Effector memory CD4-positive, alpha-beta T cell (primary cell): ENCODE measurements around the gene CD40LG.
A peak's percentile ranks its signal among the peaks of the same experiment; 100 is the strongest.

ENCODE experiments used
- DNase-seq, 3 donors: peaks; one replicate each; pipeline ENCODE4 v3.0.0-alpha.2; 2020
- H3K27ac ChIP-seq: 2 replicates; pipeline ENCODE4 v1.7.0; 2013; ENCODE audit warnings: mild to moderate bottlenecking, low read length, moderate library complexity; ENCODE audit not compliant: insufficient read depth, poor library complexity, severe bottlenecking
- H3K27me3 ChIP-seq: replicated peaks from 2 replicates; pipeline ENCODE4 v1.7.0; 2013; ENCODE audit warnings: mild to moderate bottlenecking, low read length; ENCODE audit not compliant: insufficient read depth, control insufficient read depth, poor library complexity, severe bottlenecking
- H3K36me3 ChIP-seq: 2 replicates; pipeline ENCODE4 v1.7.0; 2013; ENCODE audit warnings: mild to moderate bottlenecking, low read length, moderate library complexity; ENCODE audit not compliant: control insufficient read depth, insufficient read depth
- H3K4me1 ChIP-seq: 2 replicates; pipeline ENCODE4 v1.7.0; 2013; ENCODE audit warnings: low read length, mild to moderate bottlenecking; ENCODE audit not compliant: control insufficient read depth, insufficient read depth, poor library complexity, severe bottlenecking
- H3K4me3 ChIP-seq: 2 replicates; pipeline ENCODE4 v1.7.0; 2013; ENCODE audit warnings: low read length, low read depth, mild to moderate bottlenecking; ENCODE audit not compliant: insufficient read depth, poor library complexity, severe bottlenecking
- H3K9me3 ChIP-seq: 2 replicates; pipeline ENCODE4 v1.7.0; 2013; ENCODE audit warnings: mild to moderate bottlenecking, low read length, moderate library complexity; ENCODE audit not compliant: control insufficient read depth

Gene CD40LG

DNA sequence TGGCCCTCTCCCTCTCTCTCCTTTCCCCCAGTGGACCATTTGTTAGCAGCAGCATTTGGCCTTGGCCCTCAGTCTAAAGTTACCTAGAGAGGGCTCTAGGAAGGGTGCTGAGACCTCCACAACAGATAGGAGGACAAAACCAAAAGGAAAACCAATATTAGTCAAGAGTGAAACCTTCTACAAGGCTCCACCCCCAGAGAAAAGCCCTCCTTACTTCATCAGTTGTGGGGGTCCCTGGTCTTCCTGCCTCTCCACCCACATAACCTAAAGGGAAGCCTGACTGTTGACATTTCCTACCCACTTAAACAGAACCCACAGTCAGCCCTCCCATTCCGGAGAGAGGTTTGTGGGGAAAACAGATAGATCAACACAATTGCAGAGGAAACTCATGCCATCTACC lies 4.7 kb upstream of the CD40LG start:
- Histone ChIP-seq H3K4me1 (peaks cover 31% of the 10 kb centered on the region), H3K9me3 (no peaks in the 10 kb centered on the region), H3K27me3 (no peaks in the 10 kb centered on the region), H3K36me3 (no peaks in the 10 kb centered on the region), H3K27ac (peak overlapping the region; percentile 32), H3K4me3 (no peak overlapping the region)
- DNase-seq: no peak

DNA sequence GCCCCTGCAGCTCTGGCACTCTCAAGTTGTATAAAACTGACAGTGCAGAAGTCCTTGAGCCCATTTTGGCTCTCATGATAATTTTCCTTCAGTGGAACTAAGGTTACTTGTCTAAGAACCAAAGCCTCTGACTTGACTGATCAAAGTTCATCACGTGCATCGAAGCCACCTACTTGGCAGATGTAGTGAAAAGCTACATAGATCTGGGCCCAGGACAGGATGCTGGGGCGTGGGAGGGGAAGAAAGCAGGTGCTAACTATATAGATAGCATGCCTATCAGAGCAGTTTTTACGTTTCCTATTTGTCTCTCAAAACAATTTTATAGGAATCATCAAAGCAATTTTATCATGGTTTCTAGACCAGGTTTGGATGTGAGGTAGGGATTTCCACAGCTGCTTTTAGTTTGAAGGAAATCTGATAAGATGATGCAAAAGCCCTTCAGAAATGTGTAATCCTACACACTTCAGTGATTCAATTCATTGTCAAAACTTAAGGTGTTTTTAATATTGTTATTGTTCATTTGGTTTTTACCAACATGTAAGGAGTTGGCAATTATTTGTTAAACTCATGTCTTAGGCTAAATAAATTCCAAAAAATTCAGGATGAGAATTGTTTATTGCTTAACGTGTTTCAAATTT lies 1.2 kb upstream of the CD40LG start:
- peaks cover 4% of the 10 kb centered on the region for H3K36me3 ChIP-seq
- peak in 2 of 3 donors; percentile 17 to 26 for DNase-seq
- H3K9me3 ChIP-seq: no peaks in the 10 kb centered on the region
- peaks cover 16% of the 10 kb centered on the region for H3K4me1 ChIP-seq
- H3K27ac ChIP-seq: peak overlapping the region; percentile 73
- no peak overlapping the region for H3K4me3 ChIP-seq
- H3K27me3 ChIP-seq: no peaks in the 10 kb centered on the region

DNA sequence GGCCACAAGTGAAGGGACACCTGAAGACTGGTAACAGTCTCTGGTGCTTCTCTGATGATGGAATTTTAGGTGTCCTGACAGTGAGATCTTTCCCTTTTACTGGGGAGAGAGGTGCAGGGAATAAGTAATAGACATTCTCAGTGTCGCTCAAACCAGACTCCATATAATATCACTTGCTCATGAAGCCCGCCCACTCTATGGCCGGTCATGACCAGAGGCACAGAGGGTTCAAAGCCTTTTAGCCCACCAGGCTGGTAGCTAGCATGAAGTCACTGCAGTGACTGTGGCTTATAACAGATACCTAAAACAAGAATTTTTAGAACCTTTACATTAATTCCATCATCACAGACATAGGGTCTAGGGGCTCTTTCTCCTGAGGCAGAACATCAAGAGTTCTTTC lies 2.9 kb downstream of the CD40LG start:
- Histone ChIP-seq H3K4me3 (peak overlapping the region; percentile 69), H3K4me1 (peaks cover 16% of the 10 kb centered on the region), H3K36me3 (peaks cover 11% of the 10 kb centered on the region), H3K9me3 (no peaks in the 10 kb centered on the region), H3K27ac (peak overlapping the region; percentile 73), H3K27me3 (no peaks in the 10 kb centered on the region)
- DNase-seq: no peak

DNA sequence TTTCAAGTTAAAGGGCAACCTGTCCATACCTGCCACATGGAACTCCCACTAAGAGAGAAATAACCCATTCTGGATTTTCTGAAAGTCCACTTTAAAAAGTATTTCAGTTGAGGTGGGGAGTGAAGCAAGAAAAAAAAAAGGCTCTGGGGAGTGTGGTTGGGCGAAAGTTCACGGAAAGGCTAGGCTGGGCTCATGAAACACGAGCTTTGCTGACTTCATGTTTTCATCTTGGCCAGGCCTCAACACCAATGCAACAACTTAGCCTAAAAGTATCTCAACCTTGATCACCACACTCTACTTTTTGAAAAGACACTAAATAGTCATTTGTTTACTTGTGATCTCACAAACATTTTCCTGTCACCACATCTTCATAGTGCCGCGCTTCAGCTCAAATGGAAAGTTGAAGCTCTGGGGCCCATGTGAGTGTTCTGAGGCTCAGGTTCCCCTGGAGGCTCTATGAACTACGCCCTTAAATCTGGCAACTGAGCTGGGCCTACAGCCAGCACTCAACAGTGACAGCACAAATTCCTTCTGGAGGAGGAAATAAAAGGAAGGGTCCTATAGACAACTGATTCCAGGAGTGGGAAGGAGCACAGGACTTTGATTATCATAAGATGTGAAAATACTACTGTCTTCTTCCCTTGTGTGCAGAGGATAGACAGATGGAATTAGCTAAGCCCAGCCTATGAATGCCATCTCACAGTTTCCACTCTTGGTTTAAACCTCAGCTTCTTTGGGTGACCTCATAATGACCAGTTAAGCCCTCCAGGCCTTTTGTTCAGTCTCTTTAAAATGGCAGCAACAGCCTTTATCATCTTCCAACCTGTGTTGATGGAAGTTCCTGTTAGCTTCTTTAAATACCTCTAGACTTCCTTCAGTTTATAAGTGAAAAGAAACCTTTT lies 5.1 kb downstream of the CD40LG start:
- H3K27ac ChIP-seq: peak overlapping the region; percentile 73
- H3K4me1 ChIP-seq: peaks cover 19% of the 10 kb centered on the region
- peaks cover 20% of the 10 kb centered on the region for H3K36me3 ChIP-seq
- no peaks in the 10 kb centered on the region for H3K9me3 ChIP-seq
- DNase-seq: no peak
- peak overlapping the region; percentile 69 for H3K4me3 ChIP-seq
- no peaks in the 10 kb centered on the region for H3K27me3 ChIP-seq

DNA sequence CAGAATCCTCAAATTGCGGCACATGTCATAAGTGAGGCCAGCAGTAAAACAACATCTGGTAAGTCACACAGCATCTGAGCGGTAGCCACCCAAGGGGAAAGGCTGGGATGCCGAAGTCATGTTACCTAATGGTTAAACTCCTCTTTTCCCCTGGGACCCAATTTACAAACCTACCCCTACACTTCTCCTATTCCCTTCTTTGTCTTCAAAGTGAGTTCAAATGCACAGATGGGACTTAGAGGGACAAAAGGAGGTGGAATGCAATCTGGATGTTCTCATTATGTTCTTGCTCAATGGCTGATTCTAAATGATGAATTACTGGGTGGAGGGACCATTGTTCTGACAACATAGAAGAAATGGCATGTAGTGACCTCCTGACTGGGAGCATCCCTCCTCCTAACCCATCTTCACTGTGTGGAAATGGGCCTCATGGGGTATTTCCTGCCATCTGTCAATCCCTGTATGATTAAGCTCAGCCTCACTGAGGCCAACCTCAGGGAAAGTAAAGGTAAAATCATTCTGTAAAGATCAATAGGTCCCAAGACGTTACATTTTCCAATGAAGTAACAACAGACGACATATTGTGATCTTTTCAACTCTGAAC lies 8.5 kb downstream of the CD40LG start:
- H3K9me3 ChIP-seq: no peaks in the 10 kb centered on the region
- H3K4me3 ChIP-seq: no peak overlapping the region
- H3K36me3 ChIP-seq: peaks cover 28% of the 10 kb centered on the region
- DNase-seq: no peak
- no peaks in the 10 kb centered on the region for H3K27me3 ChIP-seq
- H3K27ac ChIP-seq: peak overlapping the region; percentile 70
- peaks cover 31% of the 10 kb centered on the region for H3K4me1 ChIP-seq

DNA sequence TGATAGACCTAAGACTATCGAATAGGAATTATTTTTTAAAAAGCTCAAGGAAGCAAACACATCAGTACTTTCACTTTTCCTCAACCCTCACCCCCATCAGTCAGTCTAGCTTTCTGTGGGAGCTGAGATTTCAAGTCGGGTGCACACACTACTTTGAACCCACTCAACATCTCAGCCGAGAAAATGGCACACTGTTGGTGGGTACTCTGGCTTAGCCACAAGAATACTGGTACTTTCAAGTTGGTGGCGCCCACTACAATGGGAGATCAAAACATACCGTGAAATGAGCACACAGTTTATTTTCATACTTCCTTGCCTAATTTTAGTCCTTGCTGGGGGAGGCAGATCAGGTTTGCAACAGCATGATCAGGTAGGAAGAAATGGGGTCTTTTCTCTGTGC lies 10.2 kb downstream of the CD40LG start:
- Histone ChIP-seq H3K27ac (peak overlapping the region; percentile 70), H3K27me3 (no peaks in the 10 kb centered on the region), H3K4me1 (peaks cover 47% of the 10 kb centered on the region), H3K36me3 (peaks cover 28% of the 10 kb centered on the region), H3K9me3 (no peaks in the 10 kb centered on the region), H3K4me3 (peak overlapping the region; percentile 13)
- DNase-seq: no peak

DNA sequence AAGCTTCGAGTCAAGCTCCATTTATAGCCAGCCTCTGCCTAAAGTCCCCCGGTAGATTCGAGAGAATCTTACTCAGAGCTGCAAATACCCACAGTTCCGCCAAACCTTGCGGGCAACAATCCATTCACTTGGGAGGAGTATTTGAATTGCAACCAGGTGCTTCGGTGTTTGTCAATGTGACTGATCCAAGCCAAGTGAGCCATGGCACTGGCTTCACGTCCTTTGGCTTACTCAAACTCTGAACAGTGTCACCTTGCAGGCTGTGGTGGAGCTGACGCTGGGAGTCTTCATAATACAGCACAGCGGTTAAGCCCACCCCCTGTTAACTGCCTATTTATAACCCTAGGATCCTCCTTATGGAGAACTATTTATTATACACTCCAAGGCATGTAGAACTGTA lies 11.2 kb downstream of the CD40LG start:
- Histone ChIP-seq H3K9me3 (no peaks in the 10 kb centered on the region), H3K27me3 (no peaks in the 10 kb centered on the region), H3K4me3 (peak overlapping the region; percentile 22), H3K27ac (peak overlapping the region; percentile 70), H3K4me1 (peaks cover 53% of the 10 kb centered on the region), H3K36me3 (peaks cover 31% of the 10 kb centered on the region)
- DNase-seq: peak in 1 of 3 donors; percentile 18

DNA sequence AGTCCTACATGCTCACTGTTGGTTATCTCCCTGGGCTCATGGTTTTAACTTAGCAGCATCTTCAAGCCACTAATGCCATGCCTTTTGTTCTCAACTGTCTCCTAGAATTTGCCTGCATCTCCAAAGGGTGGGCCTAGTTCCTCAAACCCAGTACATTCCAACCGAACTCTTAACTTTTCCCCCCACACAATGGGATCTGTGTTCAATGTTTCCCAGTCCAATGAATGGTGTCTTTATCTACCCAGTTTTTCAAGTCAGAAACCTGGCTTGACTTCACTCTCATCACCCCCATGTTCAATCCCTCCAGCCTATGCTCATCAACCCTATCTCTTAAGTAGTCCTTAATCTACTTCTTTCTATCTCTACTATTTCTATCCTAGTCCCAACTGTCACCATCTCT lies 12.9 kb downstream of the CD40LG start:
- H3K36me3 ChIP-seq: peaks cover 25% of the 10 kb centered on the region
- peak overlapping the region; percentile 70 for H3K27ac ChIP-seq
- H3K9me3 ChIP-seq: no peaks in the 10 kb centered on the region
- no peak for DNase-seq
- no peaks in the 10 kb centered on the region for H3K27me3 ChIP-seq
- no peak overlapping the region for H3K4me3 ChIP-seq
- H3K4me1 ChIP-seq: peaks cover 42% of the 10 kb centered on the region

DNA sequence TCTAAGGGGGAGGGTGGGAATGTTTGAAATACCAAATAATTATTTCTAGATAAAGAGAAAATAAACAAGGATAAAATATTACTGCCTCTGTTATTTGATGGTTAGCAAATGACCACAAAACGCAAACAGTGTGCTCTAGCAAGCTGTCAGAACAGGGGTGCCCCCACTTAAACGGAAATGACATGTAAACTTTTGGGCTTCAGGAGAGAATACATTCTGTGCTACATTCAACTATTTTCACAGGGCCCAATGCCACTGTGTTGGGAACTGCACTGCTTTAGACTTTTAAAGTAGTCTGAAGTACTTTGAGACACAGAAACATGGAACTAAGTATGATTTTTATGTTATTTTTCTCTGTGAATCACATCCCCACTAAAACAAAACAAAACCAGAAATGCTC lies 14.1 kb downstream of the CD40LG start:
- H3K27ac ChIP-seq: peak overlapping the region; percentile 70
- peaks cover 24% of the 10 kb centered on the region for H3K36me3 ChIP-seq
- DNase-seq: no peak
- H3K4me1 ChIP-seq: peaks cover 47% of the 10 kb centered on the region
- no peaks in the 10 kb centered on the region for H3K9me3 ChIP-seq
- H3K4me3 ChIP-seq: no peak overlapping the region
- H3K27me3 ChIP-seq: no peaks in the 10 kb centered on the region

DNA sequence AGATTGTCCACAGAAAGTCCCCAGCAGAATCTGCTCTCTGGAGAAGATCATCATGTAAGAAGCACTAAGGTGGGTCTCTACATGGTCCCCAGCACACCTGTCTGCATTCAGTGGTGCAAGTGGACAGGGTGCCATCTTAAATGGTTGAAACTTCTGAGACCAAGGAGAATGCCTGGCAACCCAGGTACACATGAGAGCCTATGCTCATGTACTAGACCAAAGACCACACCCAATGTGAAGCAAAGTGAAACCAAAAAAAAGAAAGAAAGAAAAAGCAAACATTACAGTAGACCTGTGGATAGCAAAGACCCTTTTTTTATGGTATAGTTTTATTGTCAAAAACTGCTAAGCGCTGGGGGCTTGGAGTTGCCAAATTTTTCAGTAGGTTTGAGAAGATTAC lies 15.0 kb downstream of the CD40LG start:
- Histone ChIP-seq H3K27ac (peak overlapping the region; percentile 70), H3K9me3 (no peaks in the 10 kb centered on the region), H3K27me3 (no peaks in the 10 kb centered on the region), H3K4me1 (peaks cover 52% of the 10 kb centered on the region), H3K36me3 (peaks cover 16% of the 10 kb centered on the region), H3K4me3 (no peak overlapping the region)
- no peak for DNase-seq
